GM18868 (cell line): ENCODE results near the gene IMPA2.

Experiments
- ATAC-seq: cut with Tn5 transposase; IDR thresholded peaks from one replicate; pipeline ENCODE4 v1.9.1; 2021; ENCODE audit warnings: mild to moderate bottlenecking, moderate library complexity; ENCODE audit not compliant: unreplicated experiment

The IMPA2 gene

DNA sequence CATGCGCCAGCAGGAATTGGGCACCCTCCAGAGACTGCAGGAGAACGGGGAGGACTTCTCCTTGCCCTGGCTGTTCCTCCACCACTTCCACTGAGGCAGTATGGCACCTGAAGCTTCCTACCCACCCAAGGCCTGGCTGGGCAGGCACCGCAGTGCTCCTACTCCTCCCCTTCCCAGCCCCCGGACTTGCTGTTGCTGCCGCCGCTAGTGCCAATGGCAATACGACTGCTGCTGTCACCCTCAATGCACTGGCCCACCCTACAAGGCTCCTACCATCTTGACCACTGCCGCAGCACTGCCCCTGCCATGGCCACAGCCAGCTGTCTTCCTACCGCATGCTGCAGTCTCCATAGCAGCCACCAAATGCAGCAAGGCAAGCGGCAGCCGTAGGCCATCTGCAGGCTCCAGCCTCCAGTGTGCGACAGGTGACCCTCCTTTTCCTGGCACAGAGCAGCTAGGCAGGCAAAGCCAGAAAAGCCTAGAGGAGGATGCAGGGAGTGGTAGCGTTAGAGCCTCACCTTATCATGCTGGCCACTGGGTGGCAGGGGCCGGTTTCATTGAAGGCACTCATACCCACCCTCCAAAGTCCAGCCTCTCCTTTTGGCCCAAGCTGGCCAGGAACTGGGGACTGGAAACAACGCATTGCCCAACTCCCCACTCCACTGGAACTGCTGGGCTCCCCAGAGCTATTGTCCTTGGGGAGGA, 64.9 kb downstream of the IMPA2 start:
- no peak for ATAC-seq

DNA sequence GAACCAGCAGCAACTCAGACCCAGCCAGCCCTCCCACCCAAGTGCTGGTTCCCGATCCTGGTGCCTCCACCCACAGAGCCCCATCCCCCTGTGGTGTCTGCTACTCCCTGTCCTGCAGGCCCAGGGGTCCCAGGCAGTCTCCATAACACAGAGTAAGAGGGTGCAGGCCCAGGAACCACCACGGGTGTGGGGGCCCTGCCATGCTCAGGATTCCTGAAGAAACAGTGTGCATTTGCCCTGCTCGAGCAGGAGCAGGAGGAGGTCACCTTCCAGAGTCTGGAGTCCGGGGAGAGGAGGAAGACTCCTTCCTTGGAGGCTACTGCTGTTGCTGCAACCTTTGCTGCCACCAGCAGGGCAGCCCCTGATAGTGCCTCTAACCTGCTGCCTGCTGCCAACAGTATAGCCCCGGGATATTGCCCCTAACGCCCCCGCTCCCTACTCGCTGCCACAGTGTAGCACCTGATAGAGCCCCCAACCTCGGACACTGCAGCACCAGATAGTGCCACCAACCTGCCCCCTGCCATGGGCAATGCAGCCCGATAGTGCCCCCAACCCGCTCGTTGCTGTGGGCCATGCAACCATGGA, 65.5 kb downstream of the IMPA2 start:
- ATAC-seq: no peak

DNA sequence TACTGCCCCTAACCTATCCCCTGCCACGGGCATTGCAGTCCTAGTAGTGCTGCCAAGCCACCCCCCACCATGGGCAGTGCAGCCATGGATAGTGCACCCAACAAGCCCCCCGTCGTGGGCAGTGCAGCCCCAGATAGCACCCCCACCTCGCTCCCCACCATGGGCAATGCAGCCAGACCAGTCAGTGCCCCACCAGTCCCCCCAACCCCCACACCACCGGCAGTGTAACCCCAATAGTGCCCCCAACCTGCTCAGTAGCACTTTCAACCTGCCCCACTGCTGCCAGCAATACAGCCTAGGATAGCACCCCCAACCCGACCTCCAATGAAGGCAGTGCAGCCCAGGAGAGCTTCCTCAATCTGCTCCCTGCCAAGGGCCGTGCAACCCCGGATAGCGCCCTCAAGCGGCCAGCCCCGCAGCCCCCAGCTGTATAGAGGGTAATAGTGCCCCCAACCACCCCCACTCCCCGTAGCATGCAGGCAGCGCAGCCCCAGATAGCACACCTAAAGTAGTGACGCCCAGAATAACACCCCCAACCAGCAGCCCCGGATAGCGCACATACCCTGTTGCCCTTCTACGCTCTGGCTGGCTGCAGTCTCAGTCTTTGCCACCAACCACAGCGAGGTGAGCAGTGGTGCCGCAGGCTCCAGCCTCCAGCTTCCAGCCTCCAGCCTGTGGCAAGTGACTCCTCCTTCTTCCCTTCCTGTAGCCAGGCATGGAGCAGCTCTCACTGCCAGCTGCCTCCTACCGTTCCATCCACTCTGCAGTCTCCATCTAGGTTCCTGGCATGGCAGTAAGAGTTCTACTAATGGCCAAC, 66.9 kb downstream of the IMPA2 start:
- ATAC-seq: no peak

DNA sequence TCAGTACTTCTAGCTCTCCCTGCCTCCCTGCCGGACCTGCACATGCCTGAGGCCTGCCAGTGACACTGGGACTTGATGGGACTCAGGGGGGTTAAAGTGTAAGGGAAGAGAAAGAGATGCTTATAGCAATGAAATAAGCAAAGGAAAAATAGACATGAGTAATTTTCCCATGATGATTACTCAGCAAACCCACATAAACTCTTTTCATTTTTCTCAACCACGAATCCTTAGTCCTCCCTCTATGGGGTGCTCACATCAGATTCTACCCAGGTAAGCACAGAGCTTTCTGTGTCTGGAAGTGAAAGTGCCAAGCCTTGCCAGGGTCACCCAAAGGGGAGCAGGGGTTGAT, 67.5 kb downstream of the IMPA2 start:
- no peak for ATAC-seq

DNA sequence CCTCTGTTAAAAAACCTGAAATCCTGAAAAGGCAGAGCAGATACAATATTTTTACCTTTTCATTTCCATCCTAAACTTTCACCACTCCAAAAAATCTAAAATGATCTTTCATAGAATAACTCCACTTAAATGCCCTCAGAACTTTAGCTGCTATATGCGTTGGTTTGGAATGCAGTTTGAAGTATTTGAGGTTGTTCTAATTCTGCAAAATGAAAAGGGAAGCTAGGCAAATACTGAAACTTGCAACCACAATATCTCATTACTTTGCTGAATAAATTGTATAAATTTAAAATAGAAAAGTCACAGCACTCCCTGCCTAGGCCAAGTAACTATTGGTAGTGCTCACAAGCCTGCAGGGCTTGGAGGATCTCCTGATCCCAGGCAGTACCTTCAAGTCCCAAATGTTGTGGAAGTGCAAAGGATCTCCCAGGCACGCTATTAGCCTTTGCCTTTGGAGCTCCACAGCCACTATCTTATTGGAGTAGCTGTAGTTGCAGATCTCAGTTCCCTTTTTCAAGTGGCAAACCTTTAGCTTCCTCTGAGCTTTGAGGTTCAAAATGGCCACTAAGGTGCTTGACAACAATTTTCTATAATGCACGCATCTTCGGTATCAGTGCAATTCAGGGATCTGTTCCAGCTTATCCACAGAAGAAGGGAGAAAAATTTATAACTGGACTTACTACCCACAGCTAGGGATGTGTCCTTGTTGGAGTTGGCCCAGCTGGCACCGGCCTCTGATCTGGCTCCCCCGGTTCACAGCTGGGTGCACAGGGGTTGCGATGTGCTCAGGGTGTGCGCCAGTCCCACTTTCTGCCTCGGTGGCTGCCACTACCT, 68.9 kb downstream of the IMPA2 start:
- ATAC-seq: peak; percentile 80

DNA sequence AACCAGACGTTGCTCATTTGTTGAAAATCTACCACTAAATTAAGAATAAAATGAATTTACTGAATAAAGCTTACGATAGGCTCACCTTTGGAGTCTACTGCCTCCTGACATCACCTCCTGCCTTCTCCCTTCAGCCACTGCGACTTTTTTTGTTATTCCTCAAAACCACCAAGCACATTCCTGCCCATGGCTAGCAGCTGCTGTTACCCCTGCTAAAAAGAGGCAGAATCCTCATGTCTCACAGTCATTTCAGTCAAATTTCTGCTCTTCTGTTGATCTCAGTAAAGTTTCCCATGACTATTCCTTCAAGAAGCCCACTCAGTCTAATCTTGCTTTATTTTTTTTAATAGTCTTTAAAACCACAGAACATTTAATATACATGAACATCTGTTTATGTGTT, 71.6 kb downstream of the IMPA2 start:
- no peak for ATAC-seq

DNA sequence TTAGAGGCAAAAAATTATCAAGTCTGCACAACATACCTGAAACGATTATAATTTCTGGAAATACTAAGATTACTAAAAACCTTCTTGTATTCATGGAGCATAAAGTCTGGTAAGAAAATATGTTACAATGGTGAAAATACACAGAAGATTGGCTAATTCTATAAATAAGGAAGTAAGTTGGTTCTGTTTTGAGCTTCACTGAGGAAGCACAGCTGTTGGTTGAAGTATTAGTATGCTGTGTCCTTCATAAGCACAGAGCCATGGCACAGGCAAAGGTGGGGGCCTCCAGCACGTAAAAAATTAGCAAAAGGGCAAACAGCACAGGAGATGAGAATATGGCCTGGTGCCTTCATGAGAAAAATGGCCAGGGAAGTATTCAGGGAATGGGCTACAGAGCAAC, 72.0 kb downstream of the IMPA2 start:
- peak; percentile 53 for ATAC-seq

DNA sequence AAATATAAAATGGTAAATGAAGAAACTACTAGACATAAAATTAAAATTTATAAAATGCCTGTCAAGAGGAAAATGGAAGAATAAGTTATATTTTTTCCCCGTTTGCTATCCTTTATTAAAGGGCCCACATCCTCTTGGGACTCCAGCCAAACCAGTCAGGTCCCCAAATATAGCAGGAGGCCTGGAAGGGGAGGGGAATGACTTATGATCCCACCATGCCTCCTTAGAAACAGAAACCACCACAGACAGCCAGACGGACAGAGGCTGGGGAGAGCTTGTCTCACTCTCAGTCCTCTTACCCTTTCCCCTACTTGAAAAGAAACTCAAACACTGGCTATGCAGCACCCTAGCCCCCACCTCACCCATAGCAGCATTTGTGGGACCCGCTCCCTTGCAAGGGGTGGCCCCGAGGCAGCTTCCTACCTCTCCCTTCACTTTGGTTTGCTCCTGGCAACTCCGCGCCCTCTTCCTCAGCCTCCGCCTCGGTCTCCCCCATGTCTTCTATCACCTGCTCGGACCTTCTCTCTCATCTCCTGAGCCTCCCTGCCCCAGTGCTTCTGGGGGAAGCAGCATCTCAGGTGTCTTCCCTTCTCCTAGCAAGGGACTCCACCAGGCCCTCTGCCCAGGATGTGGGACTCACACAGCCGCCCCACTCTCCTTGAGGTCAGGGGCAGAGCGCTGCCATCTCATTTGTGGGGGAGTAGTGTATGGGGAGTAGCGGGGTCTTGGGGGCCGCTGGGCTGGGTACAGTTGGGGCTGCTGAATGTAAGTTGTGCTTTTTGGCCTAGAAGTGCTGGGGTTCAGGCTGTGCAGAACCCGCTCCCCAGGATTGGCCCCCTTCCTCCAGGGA, 75.0 kb downstream of the IMPA2 start:
- ATAC-seq: no peak

DNA sequence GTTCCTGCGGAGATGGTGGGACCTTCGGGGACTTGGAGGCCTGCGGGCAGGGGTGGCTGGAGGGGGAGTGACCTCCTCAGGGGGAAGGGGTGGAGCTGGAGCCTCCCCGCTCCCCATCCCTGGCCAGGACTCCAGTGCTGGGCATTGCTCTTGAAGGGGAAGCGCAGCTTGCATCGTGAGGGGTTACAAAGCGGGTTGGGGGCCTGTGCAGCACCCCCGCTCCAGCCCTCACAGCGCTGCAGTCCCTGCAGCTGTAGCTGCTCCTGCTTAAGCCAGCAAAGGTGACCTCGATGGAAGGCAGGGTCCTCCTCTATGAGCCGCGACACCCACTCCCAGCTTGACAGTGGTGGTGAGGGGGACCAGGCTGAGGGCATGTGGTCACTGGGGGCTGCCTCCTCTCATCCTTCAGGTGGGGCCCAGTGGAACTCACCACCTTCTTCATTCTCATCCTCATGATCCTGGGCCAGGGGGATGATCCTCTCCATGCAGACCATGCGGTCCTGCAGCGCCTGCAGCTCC, 75.6 kb downstream of the IMPA2 start:
- no peak for ATAC-seq

DNA sequence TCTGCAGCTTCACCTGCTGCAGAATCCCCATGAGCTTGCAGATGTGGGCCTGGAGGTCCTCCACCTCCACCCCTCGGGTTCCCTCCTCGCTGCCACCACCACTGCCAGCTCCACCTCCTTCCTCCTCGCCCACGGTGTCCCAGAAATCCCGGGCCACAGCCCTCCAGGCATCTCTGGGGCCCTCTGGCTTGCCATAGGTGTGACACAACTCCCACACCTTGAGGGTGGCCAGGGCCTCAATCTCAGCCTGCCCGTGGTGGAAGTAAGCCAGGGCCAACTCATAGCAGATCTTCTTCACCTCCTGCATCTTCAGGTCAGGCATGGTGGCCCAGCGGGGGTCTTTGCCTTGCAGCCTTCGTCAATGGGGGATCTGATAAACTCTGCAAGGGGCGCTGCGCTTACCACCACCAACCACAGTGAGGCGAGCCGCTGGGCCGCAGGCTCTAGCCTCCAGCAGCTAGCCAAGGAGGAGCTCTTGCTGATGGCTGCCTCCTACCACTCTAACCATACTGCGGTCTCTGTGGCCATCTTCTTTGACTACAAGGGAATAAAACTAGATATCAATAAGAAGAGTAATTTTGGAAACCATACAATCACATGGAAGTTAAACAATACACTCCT, 76.2 kb downstream of the IMPA2 start:
- no peak for ATAC-seq

DNA sequence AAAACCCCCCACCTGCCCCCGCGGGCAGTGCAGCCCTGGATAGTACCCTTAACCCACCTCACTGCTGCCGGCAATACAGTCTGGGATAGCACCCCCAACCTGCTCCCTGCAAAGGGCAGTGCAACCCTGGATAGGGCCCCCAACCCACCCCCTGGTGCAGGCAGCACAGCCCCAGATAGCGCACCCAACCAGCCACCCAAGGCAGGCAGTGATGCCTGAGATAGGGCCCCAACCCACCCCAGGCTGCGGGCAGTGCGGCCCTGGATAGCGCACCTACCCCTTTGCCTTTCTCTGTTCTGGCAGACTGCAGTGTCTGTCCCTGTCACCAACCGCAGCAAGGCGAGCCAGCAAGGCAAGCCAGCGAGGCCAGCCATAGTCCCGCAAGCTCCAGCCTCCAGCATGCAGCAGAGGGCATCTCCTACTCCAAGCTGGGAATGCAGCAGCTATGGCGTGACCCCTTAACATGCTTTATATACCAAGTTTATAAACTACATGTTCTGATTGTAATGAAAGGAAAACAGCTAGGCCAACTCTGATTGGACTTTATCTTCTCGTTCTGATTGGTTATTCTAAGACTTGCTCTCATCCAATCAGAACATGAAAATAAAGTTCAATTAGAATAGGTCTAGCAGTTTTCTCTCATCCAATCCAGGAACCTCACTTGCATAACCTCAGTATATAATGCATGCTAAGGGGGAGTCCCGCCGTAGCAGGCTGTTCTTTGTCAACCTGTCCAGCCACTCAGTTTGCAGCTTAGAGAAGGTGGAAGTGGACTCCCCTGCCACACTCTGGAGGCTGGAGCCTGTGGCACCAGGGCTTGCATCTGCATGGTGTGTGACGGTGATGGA, 78.3 kb downstream of the IMPA2 start:
- no peak for ATAC-seq

DNA sequence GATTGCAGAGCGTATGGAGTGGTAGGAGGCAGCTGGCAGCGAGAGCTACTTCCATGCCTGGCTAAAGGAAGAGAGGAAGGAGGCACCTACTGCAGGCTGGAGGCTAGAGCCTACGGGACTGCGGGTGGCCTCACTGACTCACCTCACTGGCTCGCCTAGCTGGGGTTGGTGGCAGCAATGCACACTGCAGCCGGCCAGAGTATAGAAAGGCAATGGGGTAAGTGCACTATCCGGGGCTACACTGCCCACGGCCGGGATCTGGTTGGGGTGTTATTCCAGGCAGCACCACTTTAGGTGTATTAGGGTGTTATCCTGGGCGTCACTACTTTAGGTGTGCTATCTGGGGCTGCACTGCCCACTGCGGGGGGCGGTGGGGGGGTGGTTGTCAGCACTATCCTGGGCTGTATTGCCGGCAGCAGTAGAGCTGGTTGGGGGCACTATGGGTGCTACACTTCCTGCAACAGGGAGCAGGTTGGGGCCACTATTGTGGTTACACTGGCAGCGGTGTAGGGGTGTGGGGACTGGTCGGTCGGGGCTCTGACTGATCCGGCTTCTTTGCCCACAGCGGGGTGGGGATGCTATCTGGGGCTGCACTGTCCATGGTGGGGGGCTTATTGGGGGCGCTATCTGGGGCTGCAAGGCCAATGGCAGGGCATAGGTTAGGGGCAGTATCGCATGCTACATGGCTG, 79.0 kb downstream of the IMPA2 start:
- ATAC-seq: no peak

DNA sequence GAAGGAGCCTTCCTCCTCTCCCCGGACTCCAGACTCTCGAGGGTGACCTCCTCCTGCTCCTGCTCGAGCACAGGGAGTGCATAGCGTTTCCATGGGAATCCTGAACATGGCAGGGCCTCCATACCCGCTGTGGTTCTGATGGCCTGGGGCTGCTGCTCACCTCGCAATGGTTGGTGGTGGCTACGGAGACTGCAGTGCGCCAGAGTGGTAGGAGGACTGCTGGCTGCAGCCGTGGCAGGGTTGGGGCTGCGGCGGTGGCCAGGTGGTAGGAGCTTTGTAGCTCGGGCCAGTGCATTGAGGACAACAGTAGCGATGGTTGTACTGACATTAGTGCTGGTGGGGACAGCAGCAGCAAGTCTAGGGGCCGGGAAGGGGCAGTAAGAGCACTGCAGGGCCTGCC, 80.4 kb downstream of the IMPA2 start:
- ATAC-seq: no peak

DNA sequence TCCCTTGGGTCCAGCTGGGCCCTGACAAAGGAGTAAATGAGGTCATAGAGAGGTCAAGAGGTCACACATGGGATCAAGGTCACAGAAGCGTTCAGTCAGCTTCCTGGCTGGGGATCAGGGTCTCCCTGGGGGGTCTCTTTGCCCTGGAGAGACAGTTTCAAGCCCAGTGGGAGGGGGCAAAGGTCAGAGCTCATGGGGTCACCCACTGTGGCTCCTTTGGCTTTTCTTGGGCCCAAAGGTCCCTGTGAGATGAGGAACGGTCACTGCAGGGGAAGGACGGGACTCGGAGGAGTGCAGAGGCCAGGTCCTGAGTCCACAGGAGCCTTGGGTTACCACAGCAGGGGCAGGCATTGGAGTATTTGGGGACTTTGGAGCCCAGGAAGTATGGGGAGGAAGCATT, 81.7 kb downstream of the IMPA2 start:
- ATAC-seq: no peak

DNA sequence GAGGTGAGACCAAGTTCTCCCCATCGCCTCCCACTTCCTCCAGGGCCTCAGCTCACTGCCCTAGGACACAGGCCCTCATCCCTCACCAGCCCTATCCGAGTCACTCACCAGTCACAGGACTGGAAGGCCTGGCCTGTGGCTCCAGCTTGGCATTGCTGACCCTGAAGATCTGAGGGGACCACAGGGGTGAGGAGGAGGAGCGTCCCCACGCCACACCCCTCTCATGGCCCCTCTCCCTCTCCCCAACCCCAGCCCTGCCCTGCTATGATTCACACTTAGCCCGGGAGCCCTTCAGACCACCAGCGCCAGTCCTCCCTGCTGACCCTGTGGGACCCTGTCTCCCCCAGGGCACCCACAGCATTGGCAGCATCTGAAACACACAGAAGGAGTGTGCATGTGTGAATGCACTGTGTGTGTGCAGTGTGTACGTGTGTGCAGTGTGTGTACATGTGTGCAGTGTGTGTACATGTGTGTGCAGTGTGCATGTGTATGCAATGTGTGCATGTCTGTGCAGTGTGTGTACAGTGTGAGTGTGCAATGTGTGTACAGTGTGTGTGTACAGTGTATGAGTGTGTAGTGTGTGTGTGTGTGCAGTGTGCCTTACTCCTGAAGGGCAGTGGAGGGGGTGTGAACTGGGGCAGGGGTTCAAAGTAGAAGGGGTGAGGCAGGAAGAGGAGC, 82.9 kb downstream of the IMPA2 start:
- no peak for ATAC-seq

DNA sequence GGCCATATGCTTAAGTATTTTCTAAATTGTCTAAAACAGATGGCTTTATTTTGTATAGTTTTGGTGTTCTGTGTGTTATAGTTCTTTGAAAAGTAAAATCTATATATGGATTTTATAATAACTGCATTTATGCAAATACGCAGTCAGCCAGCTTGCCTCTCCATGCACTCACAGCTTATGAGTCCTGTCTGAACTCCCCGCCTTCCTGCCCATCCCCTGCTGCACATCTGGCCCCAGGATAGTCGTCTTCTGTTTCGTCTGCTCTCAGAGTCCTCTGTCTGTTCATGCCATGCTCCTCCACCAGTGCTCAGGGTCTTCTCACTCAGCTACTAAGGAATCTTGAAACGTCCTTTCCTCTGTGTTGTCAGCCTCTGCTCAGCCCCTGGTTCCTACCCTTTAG, 84.1 kb downstream of the IMPA2 start:
- no peak for ATAC-seq

DNA sequence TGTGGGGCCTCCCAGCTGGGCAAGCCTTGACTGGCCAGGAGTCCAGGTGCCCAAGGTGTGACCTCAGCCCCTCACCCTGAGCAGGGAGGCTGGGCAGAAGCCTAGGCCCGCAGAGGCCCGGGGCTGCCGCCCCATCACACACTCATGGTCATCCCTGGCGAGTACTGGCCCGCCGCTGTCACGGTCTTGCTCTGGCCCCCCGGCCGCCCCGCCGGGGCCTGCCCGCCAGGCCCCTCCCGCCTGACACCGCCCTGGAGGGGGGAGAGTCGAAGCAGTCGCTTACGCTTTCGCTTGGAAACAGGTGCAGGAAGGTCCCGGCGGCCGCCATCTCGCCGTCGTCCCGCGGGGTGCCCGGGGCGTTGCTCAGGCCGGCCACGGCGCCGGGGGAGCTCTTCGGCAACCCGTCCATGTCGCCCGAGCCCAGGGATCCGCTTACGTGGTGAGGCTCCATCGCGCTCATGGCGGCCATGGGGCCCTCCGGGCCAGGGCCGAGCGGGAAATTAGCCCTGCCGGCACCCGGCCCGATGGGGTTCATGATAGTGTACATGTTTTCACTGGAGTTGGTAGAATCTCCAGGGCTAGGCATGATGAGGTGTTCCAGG, 85.7 kb downstream of the IMPA2 start:
- no peak for ATAC-seq
